ENCODE results near the gene CENPX. TPM values are rescaled to one million over a fixed set of nuclear protein-coding genes. Genes with fewer than 3 reads are reported as not detected.

Gene CENPX
- total and polyA plus RNA-seq, 2 of the 13 experiments (the other 11 are each of a cell fraction or from before 2014, with no cell fraction given) = 92.7 to 170 TPM

DNA sequence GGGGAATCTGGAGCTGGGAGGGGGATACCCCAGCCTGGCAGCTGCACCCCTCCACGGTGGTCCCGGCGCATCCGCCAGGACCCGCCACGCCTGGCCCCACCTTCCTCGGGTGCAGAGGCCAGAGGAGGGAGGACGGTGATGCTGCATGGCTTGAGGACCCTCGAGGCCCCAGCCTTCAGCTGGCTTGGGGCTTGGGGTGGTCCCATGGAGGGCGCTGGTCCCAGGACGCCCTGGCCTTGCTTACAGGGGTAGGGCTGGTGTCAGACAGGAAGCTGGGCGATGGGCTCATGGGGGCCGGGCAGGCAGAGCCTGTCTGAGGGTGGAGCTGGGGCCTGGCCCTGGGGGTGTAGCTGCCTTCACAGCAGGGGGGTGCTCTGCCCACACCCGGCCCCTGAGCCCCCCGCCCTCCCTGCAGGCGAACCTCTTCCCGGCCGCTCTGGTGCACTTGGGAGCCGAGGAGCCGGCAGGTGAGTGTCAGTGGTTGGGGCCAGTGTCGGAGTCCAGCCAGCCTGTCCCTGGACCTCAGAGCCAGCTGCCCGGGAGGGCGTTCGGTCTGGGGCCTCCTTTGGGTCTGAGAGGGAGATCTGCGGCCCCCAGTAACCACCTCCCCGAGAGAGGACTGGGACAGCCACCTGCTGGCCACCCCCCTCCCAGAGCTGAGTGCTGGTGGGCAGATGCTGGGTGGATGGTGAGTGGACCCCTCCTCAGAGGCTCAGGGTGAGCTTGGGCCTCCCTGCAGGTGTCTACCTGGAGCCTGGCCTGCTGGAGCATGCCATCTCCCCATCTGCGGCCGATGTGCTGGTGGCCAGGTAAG lies 6.4 kb downstream of the CENPX start (continued):
- TF ChIP-seq TAF1 (CRISPR knock-in tag; IDR thresholded peaks at IDR 0.05) (0 out of 2 replicates have a peak, but pooled peaks have one; percentile 15), ASH2L (IDR thresholded peaks at IDR 0.05; ENCODE audit: insufficient read length, low read depth, low read length) (no peak), ZFX (CRISPR knock-in tag; IDR thresholded peaks at IDR 0.05; ENCODE audit: low read depth) (peak; percentile 42), MATR3 (CRISPR knock-in tag; IDR thresholded peaks at IDR 0.05) (0 out of 2 replicates have a peak, but pooled peaks have one; percentile 92), ADNP (CRISPR knock-in tag; IDR thresholded peaks at IDR 0.05) (no peak), MBNL3 (CRISPR knock-in tag; conservative IDR thresholded peaks at IDR 0.05) (no peak), ZMYM3 (CRISPR knock-in tag; IDR thresholded peaks at IDR 0.05) (no peak), ARNT2 (CRISPR knock-in tag; IDR thresholded peaks at IDR 0.05; ENCODE audit: low read depth) (no peak), ZNF207 (IDR thresholded peaks at IDR 0.05; ENCODE audit: borderline replicate concordance) (no peak), SSRP1 (CRISPR knock-in tag; IDR thresholded peaks at IDR 0.05) (no peak), KDM2A (CRISPR knock-in tag; IDR thresholded peaks at IDR 0.05; ENCODE audit: borderline replicate concordance, low read depth) (no peak), KAT7 (CRISPR knock-in tag; IDR thresholded peaks at IDR 0.05; ENCODE audit: borderline replicate concordance) (no peak), HOXA3 (CRISPR knock-in tag; IDR thresholded peaks at IDR 0.05) (peak; percentile 64; the same call in 1 of the 2 replicates)
- TF ChIP-seq, protein P1, sequence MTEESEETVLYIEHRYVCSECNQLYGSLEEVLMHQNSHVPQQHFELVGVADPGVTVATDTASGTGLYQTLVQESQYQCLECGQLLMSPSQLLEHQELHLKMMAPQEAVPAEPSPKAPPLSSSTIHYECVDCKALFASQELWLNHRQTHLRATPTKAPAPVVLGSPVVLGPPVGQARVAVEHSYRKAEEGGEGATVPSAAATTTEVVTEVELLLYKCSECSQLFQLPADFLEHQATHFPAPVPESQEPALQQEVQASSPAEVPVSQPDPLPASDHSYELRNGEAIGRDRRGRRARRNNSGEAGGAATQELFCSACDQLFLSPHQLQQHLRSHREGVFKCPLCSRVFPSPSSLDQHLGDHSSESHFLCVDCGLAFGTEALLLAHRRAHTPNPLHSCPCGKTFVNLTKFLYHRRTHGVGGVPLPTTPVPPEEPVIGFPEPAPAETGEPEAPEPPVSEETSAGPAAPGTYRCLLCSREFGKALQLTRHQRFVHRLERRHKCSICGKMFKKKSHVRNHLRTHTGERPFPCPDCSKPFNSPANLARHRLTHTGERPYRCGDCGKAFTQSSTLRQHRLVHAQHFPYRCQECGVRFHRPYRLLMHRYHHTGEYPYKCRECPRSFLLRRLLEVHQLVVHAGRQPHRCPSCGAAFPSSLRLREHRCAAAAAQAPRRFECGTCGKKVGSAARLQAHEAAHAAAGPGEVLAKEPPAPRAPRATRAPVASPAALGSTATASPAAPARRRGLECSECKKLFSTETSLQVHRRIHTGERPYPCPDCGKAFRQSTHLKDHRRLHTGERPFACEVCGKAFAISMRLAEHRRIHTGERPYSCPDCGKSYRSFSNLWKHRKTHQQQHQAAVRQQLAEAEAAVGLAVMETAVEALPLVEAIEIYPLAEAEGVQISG (CRISPR knock-in tag; IDR thresholded peaks at IDR 0.05) = peak; percentile 15
- TF ChIP-seq, protein P2, sequence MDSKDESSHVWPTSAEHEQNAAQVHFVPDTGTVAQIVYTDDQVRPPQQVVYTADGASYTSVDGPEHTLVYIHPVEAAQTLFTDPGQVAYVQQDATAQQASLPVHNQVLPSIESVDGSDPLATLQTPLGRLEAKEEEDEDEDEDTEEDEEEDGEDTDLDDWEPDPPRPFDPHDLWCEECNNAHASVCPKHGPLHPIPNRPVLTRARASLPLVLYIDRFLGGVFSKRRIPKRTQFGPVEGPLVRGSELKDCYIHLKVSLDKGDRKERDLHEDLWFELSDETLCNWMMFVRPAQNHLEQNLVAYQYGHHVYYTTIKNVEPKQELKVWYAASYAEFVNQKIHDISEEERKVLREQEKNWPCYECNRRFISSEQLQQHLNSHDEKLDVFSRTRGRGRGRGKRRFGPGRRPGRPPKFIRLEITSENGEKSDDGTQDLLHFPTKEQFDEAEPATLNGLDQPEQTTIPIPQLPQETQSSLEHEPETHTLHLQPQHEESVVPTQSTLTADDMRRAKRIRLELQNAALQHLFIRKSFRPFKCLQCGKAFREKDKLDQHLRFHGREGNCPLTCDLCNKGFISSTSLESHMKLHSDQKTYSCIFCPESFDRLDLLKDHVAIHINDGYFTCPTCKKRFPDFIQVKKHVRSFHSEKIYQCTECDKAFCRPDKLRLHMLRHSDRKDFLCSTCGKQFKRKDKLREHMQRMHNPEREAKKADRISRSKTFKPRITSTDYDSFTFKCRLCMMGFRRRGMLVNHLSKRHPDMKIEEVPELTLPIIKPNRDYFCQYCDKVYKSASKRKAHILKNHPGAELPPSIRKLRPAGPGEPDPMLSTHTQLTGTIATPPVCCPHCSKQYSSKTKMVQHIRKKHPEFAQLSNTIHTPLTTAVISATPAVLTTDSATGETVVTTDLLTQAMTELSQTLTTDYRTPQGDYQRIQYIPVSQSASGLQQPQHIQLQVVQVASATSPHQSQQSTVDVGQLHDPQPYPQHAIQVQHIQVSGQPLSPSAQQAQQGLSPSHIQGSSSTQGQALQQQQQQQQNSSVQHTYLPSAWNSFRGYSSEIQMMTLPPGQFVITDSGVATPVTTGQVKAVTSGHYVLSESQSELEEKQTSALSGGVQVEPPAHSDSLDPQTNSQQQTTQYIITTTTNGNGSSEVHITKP (CRISPR knock-in tag; IDR thresholded peaks at IDR 0.05; ENCODE audit: low read depth) = no peak
- TF ChIP-seq, protein P3, sequence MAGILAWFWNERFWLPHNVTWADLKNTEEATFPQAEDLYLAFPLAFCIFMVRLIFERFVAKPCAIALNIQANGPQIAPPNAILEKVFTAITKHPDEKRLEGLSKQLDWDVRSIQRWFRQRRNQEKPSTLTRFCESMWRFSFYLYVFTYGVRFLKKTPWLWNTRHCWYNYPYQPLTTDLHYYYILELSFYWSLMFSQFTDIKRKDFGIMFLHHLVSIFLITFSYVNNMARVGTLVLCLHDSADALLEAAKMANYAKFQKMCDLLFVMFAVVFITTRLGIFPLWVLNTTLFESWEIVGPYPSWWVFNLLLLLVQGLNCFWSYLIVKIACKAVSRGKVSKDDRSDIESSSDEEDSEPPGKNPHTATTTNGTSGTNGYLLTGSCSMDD (CRISPR knock-in tag; IDR thresholded peaks at IDR 0.05) = no peak
- TF ChIP-seq, protein P4, sequence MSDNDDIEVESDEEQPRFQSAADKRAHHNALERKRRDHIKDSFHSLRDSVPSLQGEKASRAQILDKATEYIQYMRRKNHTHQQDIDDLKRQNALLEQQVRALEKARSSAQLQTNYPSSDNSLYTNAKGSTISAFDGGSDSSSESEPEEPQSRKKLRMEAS (IDR thresholded peaks at IDR 0.05) = peak; percentile 10; the same call in 1 of the 2 replicates
- TF ChIP-seq, protein P5, sequence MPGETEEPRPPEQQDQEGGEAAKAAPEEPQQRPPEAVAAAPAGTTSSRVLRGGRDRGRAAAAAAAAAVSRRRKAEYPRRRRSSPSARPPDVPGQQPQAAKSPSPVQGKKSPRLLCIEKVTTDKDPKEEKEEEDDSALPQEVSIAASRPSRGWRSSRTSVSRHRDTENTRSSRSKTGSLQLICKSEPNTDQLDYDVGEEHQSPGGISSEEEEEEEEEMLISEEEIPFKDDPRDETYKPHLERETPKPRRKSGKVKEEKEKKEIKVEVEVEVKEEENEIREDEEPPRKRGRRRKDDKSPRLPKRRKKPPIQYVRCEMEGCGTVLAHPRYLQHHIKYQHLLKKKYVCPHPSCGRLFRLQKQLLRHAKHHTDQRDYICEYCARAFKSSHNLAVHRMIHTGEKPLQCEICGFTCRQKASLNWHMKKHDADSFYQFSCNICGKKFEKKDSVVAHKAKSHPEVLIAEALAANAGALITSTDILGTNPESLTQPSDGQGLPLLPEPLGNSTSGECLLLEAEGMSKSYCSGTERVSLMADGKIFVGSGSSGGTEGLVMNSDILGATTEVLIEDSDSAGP (CRISPR knock-in tag; IDR thresholded peaks at IDR 0.05; ENCODE audit: borderline replicate concordance) = 0 out of 2 replicates have a peak, but pooled peaks have one; percentile 13

All from HepG2 (cell line).